Suppressor macrophage treated with lipopolysaccharide for 4 hours (primary cell): ENCODE data around the gene C17orf107.
A peak's percentile ranks its signal among the peaks of the same experiment; 100 is the strongest.
"Not testable (repeated sequence)": the region's sequence is repeated elsewhere in the genome, so short reads cannot be mapped to it uniquely, and the experiment has no call there.

ENCODE experiments used
- DNase-seq: peaks from one replicate; pipeline ENCODE4 v3.0.0-alpha.2; 2020

C17orf107 gene

DNA sequence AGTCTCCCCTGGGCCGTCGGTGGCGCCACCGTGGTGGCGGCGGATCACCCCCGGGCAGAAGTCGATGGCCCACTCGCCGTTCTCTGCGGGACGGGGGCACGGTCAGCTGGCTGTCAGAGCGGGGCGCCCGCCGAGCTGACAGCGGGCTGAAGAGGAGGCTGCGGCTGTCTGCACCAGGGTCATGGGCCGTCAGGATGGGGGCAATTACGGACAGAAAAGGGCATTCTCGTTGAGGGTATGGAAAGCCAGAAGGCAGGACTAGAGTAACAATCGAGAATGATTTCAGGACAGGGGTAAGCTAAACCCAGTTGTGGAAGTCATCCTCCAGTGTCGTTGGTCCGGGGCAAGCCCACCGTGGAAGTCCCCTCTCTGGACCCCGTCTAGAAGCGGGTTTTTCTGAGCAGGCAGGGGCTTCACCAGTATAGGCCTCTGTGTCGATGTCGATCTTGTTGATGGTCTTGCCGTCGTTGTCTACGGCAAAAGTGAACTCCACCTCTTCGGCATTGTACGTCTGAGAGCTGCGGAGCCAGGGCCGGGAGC is 1.8 kb downstream of the C17orf107 start:
- DNase-seq, result no peak

DNA sequence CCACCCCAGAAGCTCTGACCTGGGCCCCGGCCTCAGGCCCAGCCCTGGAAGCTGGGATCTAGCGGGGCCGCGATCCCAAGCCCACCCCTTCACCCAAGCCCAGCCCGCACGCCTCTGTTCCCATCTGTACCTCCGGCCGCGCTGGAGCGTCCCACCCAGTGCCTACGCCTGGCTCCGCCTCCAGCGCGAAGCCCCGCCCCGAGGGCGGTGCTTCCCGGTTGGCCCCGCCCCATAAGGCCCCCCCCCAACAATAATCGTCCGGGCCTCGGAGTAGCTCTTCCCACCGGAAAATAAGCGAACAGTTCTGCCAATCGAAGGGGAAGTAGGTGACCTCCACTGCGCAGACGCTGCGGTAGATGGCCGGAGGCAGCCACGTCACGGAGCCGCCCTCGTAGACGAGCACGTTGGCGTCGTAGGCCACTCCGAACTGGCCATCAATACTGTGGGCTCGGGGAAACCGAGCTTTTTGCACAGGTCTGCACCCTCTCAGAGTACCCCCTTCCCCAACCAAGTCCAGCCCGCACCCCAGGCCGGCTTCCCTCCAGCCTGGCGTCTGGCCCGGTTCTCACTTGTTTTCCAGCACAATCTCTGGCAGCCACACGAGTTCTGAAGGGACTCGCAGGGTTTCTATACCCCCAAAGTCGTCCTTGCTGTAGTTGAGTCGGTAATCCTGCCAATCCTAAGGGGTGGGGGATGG is 2.5 kb downstream of the C17orf107 start:
- DNase-seq, result peak; percentile 68

DNA sequence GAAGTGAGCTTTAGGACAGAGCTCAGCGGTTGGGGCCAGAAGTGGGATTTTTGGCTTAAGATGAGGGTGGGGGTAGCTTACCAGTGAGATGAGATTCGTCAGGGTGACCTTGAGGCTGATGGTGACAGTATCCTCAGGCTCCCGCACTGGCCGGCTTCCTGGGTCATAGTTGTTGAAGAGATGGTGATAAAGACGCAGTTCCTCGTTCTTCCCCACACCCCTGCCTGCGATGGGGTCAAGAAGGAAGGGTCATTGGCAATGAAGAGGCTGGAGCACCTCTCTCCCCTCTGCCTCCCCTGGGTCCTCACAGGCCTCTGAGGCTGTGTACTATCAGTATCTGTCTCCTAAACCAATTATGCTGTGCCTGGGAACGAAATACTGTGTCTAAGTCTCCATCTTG is 3.2 kb downstream of the C17orf107 start:
- no peak for DNase-seq

DNA sequence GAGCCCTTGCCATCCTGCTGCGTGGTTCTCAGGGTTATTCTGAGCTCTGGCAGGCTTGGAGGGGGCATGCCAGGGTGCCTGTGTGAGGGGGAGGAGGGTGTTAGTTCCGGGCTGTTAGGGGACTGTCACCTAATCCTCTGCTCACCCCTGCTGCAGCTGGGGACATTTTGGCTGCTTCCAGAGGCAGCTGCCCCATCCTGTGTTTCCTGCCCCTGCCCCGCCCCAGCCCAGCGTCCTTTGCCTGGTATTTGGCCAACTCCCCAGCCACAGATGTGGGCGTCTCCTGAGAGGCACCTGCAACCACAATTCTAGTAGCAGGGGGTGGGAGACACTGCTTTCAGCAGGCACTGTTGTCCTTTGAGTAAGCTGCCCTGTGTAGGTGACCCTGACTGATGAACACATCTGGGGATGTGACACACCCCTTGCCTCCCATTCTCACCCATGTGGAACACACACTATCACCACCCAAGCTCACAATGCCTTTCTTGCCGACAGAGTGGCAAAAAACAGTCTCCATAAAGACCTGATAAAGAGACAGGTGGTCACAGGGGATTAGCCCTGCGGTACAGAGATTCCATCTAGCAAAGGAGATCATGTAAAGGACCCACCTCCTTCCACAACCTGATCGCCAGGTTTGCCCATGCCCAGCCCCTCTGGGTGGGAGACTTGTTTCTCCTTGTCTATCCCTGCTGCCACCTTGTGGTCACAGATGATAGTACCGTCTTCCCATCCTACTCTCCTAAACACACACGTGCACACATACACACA is 3.9 kb downstream of the C17orf107 start, which contains the start of gene CHRNE:
Gene CHRNE (minus strand): TSS at position 48 of the 768 bp plus-strand sequence. CDS start 35 bp downstream, at position 13.
- peak; percentile 70 for DNase-seq

DNA sequence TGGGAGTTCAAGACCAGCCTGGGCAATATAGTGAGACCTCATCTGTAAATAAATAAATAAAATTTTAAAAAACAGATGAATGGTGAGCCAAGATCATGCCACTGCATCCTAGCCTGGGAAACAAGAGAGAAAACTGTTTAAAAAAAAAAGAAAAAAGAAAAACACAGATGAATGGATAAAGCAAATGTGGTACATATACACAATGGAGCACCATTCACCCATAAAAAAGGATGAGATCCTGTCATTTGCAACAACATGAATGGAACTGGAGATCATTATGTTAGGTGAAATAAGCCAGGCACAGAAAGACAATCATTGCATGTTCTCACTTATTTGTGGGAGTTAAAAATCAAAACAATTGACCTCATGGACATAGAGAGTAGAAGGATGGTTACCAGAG is 7.3 kb downstream of the C17orf107 start:
- DNase-seq, result not testable (repeated sequence)

DNA sequence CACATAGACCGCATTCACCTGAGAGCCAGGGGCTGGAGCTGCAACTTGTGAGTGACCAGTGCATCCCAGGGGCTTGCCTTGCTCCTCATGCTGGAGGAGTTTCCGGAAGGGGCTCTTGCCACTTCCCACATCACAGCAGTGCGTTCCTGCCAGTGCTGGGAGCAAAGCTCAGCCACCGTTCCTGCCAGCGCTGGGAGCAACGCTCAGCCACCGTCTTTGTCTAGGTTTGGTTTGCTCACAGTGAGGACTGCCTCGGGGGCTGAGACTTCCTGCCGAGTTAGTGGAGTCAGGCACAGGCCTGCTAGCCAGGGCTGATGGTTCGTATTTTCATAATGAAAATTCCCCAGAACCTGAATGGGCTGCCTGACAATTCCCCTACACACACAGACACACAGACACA is 9.0 kb downstream of the C17orf107 start:
- DNase-seq, result no peak

DNA sequence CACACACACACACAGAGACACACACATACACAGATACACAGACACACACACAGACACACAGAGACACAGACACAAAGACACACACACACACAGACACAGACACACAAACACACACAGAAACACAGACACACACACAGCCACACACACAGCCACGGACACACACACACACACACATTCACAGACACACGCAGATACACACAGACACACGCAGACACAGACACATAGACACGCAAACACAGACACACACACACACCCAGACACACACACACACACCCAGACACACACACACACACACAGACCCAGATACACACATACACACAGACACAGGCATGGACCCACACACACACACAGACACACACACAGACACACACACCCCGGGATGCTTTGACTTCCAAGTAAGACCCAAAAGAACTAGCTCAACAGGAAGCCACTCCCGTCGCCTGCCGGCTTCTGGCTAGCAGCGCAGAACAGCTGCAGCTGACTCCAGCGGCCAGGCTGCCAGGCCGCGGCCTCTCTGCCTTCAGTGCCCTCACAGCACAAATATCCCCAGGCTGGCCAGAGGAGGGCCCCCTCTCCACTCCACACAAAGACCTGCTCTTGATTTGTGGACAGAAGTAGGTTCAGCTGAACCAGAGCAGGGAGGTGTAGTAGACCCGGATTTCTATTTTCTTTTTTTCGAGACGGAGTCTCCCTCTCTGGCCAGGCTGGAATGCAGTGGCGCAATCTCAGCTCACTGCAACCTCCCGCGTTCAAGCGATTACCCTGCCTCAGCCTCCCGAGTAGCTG is 9.6 kb downstream of the C17orf107 start:
- peak; percentile 92 for DNase-seq

DNA sequence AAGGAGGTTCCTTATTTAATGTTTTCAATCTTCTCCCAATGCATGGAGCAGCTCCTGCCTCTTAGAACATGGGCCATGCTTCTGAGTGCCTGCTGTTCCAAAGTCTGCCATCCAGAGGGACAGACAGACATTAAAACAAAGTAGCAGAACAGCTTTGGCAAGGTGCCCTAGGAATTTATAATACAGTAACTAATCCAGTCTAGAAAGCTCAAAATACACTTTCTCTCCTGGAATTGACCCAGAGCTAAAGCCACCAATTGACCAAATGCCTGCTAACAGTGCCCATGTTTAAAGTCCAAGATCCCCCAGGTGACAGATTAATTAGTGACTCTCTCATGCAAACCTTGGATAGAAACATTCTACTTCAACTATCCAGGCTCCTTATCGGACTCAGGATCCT is 14.7 kb downstream of the C17orf107 start:
- DNase-seq, result no peak

DNA sequence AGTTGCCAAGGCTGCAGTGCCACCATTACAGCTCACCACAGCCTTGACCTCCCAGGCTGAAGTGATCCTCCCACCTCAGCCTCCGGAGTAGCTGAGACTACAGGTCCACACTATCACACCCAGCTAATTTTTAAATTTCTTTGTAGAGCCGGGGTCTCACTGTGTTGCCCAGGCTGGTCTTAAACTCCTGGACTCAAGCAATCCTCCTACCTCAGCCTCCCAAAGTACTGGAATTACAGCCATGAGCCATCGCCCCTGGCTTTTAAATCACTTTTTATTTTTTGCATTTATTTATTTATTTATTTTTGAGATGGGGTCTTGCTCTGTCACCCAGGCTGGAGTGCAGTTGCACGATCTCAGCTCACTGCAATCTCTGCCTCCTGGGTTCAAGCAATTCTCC is 15.2 kb downstream of the C17orf107 start:
- DNase-seq, result not testable (repeated sequence)

DNA sequence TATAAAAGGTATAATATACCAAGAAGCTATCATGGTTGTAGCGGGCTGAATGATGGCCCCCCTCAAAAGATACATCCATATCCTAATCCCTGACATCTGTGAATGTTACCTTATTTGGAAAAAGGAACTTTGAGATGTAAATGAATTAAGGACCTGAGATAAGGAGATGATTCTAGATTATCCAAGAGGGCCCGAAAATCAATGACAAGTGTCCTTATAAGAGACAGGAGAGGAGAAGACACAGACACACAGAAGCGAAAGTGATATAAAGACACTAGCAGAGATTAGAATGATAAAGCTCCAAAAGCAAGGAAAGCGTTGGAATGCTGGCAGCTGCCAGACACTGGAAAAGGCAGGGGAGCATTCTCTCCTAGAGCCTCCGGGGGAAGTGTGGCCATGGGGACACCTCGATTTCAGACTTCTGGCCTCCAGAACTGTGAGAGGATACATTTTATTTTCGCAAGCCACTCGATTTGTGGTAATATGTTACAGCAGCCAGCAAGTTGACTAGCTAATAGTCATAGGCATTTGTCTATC is 20.2 kb downstream of the C17orf107 start:
- DNase-seq, result no peak

DNA sequence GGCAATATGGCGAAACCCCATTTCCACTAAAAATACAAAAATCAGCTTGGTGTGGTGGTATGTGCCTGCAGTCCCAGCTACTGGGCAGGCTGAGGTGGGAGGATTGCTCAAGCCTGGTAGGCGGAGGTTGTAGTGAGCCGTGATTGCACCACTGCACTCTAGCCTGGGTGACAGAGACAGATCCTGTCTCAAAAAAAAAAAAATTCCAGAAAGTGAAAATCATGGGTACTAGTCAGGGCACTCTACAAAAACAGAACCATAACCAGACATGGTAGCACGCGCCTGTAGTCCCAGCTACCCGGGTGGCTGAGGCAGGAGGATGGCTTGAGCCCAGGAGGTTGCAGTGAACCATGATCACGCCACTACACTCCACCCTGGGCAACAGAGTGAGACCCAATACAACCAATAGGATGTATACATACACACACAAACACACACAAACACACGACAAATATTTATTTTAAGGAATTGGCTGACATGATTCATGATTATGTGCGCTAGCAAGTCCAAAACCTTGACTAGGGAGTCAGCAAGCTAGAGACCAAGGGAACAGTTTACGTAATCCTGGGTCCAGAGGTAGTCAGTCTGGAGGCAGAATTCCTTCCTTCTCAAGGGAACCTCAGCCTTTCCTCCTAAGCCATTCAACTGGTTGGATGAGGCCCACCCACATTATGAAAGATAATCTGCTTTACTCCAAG is 21.2 kb downstream of the C17orf107 start:
- DNase-seq, result peak; percentile 88

DNA sequence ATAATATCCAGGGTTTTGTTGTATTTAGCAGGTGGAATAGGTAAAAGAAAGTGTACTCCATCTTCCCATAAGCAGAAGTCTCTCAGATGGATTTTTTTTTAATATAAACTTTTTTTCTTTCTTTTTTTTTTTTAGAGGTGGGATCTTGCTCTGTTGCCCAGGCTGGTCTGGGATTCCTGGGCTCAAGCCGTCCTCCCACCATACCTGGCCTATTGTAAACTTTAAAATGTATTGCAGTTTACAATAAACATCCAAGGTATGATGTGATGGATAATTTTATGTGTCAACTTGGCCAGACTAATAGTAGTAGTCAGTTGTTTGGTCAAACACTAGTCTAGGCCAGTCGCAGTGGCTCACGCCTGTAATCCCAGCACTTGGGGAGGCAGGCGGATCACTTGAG is 22.0 kb downstream of the C17orf107 start:
- DNase-seq, result no peak

DNA sequence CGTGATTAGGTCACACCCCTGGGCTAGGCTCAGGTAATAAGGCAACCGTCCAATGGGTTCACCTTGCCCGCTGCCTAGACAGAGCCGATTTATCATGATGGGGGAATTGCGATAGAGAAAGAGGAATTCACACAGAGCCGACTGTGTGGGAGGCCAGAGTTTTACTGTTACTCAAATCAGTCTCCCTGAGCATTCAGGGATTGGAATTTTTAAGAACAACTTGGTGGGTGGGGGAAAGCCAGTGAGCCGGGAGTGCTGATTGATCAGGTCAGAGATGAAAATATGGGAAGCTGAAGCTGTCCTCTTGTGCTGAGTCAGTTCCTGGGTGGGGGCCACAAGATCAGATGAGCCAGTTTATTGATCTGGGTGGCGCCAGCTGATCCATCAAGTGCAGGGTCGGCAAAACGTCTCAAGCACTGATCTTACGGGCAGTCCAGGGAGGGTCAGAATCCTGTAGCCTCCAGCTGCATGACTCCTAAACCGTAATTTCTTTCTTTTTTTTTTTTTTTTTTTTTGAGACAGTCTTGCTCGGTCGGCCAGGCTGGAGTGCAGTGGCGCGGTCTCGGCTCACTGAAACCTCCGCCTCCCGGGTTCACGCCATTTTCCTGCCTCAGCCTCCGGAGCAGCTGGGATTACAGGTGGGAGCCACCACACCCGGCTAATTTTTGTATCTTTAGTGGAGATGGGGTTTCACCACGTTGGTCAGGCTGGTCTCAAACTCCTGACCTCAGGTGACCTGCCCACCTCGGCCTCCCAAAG is 27.4 kb downstream of the C17orf107 start:
- DNase-seq, result peak; percentile 78

DNA sequence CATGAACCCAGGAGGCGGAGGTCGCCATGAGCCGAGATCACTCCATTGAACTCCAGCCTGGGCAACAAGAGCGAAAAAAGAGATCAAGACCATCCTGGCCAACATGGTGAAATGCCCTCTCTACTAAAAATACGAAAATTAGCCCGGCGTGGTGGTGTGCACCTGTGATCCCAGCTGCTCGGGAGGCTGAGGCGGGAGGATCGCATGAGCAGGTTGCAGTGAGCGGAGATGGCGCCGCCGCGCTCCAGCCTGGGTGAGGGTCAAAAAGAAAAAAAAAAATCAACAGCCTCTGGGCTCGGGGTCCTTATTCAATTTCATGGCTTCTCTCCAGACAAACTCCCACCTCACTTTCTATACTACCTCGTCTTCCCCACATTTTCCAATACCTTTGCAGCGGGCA is 29.5 kb downstream of the C17orf107 start:
- DNase-seq, result no peak

DNA sequence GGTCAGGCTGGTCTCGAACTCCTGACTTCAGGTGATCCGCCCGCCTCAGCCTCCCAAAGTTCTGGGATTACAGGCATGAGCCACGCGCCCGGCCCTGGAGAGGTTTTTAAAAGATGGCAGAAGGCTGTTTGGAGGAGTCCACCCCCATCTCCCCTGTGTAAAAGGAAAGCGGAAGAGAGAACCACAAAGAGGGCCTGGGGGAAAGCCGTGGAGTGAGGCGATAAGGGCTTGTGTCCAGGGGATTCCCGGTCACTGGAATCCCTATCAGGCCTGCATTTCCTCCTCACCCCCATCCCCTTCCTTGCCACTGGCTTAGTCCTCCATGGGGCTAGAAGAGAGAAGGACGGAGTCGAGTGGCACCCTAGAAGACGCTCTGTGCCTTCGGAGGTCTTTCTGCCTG is 32.6 kb downstream of the C17orf107 start, which contains the start of gene GP1BA:
Gene GP1BA (plus strand): TSS at position 315 of the 400 bp plus-strand sequence. CDS start 328 bp downstream, outside the sequence.
- DNase-seq, result peak; percentile 49

DNA sequence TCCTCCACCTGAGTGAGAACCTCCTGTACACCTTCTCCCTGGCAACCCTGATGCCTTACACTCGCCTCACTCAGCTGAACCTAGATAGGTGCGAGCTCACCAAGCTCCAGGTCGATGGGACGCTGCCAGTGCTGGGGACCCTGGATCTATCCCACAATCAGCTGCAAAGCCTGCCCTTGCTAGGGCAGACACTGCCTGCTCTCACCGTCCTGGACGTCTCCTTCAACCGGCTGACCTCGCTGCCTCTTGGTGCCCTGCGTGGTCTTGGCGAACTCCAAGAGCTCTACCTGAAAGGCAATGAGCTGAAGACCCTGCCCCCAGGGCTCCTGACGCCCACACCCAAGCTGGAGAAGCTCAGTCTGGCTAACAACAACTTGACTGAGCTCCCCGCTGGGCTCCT is 33.4 kb downstream of the C17orf107 start:
- no peak for DNase-seq

DNA sequence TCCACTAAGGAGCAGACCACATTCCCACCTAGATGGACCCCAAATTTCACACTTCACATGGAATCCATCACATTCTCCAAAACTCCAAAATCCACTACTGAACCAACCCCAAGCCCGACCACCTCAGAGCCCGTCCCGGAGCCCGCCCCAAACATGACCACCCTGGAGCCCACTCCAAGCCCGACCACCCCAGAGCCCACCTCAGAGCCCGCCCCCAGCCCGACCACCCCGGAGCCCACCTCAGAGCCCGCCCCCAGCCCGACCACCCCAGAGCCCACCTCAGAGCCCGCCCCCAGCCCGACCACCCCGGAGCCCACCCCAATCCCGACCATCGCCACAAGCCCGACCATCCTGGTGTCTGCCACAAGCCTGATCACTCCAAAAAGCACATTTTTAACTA is 34.3 kb downstream of the C17orf107 start:
- no peak for DNase-seq

DNA sequence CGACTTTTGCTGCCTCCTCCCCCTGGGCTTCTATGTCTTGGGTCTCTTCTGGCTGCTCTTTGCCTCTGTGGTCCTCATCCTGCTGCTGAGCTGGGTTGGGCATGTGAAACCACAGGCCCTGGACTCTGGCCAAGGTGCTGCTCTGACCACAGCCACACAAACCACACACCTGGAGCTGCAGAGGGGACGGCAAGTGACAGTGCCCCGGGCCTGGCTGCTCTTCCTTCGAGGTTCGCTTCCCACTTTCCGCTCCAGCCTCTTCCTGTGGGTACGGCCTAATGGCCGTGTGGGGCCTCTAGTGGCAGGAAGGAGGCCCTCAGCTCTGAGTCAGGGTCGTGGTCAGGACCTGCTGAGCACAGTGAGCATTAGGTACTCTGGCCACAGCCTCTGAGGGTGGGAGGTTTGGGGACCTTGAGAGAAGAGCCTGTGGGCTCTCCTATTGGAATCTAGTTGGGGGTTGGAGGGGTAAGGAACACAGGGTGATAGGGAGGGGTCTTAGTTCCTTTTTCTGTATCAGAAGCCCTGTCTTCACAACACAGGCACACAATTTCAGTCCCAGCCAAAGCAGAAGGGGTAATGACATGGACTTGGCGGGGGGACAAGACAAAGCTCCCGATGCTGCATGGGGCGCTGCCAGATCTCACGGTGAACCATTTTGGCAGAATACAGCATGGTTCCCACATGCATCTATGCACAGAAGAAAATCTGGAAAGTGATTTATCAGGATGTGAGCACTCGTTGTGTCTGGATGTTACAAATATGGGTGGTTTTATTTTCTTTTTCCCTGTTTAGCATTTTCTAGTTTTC is 35.0 kb downstream of the C17orf107 start:
- peak; percentile 62 for DNase-seq

DNA sequence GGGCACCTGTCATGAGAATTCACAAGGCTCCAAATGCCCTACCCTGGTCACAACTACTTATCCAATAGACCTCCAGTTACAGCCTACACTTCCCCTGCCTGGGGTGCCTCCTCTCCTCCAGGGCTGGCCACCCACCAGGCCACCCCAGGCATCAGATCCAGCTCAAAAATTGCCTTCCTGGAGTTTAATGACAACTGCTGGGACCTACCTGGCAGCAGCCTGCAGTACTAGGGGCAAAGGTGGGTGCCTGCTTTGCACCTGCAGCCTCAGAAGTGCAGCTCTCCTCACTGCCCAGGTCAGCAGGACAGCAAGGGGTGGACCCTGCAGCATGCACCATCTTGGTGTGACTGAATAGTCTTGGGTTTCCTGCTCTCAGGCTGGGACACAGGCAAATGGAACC is 36.3 kb downstream of the C17orf107 start:
- DNase-seq, result no peak

DNA sequence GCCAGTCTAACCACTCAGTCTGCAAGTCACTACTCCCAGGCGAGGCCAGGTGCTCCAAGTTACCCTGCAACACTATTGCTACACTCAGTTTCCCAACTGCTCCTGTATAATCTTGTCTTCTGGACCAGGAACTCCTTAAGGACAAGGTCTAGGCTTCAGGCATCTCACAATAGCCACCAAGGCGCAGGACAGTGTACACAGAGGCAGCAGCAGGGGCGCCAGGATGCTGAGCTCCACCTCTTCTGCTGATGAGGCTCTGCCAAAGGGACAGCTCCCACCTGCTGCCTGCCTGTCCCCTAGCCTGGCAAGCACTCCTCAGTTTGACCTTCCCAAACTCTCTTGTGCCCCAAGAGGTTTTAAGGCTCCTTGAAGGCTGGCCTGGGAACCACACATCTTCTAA is 37.1 kb downstream of the C17orf107 start:
- no peak for DNase-seq

DNA sequence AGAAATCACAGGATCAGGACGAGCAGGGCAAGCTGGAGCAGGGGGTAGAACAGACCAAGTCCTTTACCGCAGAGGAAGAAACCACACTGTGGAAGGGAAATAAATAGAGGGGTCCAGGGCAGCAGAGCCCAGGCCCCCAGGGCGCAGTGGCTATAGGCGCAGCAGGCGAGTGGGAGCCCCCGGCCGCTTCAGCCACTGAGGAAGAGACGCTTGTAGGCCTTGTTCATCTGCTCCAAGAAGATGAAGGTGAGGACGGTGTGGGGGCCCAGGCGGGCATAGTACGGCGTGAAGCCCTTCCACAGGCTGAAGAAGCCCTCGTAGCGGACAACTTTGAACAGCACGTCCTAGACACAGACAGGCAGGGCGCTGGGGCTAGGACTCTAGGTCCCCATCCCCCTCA is 38.2 kb downstream of the C17orf107 start:
- no peak for DNase-seq
